GM19193 (cell line): ENCODE data around the gene POLD2.

ENCODE experiments used
- POLR2A ChIP-seq: IDR thresholded peaks from 4 replicates; pipeline ENCODE4 v1.6.1; 2011; ENCODE audit not compliant: insufficient read depth, insufficient read length; ENCODE audit errors: extremely low read depth

The POLD2 gene

DNA sequence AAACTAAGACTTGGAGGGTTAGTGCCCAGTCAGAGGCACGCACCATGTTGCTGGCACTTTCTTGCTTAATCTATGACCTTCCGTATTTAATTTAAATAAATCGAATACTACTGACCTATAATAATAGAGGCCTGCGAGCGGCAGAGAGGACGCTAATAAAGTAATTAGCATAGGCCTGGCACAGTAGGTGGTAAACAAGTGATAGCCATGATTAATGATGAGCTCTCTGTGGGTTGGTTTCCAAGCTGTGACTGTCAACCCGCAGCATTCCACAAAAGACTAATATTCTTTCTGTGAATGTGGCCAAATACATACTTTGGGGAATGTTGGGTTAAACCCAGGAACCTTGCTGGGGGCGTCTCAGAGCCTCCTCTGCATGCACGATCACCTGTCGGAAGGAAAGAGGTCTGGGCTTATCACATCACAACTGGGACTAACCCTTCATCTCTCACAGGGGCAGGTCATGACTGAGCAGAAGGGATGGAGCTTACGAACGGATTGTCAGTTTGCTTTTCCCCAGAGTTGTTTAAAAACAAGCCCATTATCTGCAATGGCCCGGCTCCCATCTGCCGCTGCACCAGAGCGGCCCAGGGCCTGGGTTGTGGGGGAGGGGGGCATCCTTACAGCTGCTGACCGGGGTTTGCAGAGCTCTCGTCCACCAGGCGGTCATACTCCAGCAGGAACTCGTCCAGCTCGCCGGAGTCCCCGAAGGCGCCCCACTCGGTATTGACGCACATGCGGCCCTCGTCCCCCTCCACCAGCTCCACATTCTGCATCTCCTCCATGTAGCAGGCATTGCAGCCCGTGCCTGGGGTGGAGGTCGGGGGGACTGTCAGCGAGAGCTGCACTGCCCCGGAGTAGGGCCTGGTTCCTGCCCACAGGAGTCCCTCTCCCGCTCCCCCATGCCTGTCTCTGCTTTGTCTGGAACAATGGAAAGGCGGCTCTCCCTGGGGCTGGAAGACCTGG is 24.0 kb upstream of the POLD2 start:
- TF ChIP-seq POLR2A, result no peak

DNA sequence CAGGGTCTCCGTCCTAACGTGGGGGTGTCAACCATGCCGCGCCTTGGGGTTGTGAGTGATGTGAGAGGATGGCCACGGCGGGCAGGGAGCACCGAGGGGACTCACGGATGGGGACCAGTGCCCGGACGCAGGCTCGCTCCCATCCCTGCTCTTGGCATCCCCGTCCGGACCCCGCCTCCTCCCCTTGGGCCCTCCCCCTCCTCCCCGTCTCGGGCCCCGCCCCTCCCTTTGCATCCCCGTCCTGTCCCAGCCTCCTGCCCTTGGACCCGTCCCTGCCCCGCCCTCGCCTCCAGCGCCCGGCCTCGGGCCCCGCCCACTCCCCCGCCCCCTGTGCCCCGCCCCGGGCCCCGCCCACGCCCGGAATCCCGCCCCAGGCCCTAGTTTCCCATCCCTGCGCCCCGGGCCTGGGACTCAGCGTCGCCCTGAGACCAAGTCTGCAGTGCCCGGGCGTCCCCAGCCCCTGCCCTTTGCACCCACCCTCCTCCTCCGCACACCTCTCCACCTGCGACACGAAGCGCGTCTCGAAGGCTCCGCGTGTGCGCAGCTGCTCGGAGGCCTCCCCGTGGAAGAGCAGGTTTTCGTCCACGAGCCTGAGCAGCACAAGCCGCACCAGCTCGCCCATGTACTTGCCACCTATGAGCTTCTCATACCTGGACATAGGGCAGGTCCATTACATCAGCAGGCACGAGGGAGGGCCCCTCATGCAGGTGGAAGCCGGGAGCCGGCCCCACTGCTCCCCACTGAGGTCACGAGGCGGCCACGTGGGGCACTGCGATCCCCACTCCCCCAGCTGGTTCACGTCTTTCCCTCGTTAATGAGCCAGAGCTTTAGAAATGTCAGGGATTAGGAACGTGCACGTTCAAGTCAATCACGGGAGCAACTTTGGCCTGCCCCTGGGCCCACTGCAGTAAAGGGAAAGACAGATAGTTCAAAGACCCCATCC is 22.9 kb upstream of the POLD2 start:
- TF ChIP-seq POLR2A, result no peak

DNA sequence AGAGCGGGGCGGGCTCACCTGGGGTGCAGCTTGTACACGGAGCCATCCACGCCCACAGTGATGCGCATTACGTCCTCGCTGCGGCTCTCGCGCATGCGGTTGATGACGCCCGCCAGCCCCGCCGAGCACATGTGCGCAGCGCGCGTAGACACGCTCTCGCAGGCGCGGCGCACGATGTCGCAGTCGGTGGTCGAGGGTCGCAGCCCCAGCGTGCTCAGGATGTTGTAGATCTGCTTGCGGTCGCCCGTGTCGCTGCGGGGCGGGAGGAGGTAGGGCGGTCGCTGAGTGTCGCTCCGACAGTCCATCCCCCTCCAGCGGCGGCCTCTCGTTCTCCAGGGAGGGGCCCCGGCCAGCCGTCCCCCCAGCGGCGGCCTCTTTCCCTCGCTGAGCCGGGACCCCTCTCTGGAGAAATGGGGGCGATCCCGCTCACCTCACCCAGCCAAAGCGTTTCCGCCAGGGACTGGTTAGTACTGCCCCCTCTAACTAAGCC is 22.2 kb upstream of the POLD2 start:
- TF ChIP-seq POLR2A, result no peak

DNA sequence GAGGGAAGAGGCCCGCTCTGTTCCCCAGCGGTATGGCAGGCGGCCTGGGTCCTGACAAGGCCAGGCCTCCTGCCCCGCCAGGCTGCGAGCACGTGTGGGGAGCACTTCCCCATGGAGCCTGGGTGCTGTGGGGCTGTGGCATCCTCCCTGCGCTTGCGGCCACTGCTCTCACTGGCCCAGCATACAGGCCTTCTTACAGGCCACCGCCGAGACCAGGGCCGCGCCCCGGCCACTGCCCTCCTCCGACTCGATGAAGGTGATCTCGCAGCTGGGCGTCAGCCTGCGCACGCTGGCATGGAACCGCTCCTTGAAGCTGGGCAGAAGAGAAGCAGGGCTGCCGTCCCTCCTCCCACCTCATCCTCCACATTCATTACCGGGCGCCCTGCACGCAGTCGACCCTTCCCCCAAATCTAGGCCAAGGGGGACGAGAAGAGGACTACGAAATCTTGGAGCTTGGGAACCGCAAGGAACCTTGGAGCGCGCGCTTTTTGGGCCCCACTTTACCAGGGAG is 21.7 kb upstream of the POLD2 start:
- TF ChIP-seq POLR2A, result no peak

DNA sequence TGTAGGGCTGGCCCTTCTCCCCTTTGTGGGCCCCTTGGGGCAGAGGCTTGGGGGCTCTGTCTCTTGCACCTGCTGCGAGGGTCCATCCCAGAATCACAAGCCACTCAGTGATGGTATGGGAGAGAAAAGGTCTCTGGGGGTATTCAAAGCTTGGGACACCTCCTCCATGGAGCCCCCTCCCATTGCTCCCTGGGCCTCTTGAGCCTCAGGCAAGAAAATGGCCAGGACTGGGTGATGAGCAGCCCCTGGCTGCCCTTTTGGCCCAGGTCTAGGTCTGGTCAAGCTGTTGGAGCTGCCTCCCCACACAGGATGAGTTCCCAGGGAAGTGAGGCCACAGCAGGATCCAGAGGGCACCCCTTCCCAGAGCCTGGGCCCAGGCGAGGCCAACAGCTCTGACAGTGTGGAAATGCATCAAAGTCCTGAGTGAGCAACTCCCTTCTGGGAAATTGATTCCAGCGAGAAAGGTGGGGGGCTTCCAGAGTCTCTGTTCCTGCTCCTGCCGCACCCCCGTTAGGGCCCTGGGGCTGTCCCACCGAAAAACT is 21.1 kb upstream of the POLD2 start:
- no peak for TF ChIP-seq POLR2A

DNA sequence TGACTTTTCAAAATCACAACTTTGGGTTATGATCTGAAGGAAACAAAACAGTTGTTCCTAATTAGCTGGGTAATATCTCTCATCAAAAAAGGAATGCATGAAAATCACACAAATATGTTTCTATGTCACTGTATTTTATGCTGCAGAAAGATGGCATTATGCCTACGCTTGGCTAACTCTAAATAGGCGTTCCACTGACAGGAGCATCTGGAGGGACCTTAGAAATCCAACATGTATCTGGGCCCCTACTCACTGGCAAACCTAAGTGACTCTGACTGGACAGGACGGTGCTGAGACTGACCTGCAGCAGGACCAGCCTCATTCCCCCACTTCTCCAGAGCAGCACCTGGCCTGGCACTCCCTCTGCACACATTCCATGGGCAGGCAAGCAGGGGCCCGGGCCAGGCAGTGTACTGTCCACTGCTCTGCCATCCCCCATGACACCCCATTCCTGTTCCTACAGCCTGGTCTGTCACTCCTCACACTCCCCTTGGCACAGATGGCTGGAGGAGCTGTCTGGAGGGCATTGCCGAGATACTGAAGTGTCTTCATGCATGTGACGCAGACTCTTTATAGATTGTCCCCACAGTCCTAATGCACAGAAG is 20.4 kb upstream of the POLD2 start:
- TF ChIP-seq POLR2A, result no peak

DNA sequence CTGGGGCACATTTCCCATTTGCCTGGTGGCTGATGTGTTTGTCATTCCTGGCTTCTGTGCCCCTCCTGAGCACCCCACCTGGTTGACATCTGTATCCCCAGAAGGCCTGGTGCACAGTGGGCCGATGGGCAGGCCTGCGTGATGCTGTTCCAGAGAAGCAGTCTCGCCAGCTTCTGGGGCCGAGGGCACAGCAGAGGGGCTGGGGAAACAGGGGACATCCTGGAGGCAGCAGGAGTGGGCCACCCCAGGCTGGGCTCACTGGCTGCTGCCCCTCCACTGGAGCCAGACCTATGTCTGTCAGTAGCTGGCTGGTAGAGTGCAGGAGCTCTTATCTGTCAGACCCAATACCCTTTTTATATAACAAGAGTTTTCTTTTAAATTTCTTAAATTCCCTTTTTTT is 18.7 kb upstream of the POLD2 start:
- no peak for TF ChIP-seq POLR2A

DNA sequence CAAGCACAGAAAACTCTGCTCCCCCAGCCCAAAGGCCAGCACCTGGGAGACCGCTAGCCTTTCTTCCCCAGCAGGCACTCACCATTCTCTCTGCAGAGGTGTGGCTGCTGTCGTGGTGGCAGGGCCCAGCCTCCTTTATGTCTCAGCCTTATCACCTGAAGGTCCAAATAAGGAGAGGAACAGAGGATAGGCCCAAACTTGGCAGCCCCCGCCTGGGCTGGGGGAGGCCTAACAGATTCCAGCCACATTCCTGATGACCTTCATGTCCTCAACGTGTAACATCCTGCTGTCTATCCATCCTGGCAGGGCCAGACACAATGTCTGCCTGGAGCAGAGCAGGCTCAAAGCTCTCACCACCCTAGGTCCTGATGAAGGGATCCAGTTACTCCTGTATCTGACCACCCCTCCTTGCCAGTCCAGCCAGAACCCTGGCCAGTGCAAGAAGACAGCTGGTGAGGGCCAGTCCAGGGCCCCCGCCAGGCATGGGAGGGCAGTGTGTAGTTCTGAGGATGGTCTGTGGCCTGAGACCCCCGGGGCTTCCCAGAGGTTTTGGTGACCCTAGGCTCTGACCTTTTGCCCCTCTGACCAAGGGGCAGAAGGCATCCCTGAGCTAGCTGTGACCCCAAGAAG is 18.0 kb upstream of the POLD2 start, which contains the start of gene MYL7:
Gene MYL7 (minus strand): TSS at position 112 of the 630 bp plus-strand sequence. CDS start 27 bp downstream, at position 85.
- no peak for TF ChIP-seq POLR2A

DNA sequence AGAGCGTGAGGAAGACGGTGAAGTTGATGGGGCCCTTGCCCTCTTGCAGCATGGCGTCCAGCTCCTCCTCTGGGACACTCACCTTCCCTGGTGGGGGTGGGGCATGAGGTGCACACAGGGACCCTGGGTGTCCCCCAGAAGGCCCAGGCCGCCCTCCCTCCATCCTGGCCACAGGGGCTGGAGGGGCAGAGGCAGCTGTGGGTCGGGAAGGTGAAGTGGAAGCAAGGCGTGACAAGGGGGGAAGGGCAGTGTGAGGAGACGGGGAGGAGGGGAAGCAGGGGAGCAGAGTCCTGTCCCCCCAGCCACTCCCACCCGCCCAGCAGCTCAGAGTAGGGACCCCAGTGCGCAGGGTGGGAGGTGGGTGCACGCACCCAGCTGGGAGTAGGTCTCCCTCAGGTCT is 17.0 kb upstream of the POLD2 start:
- no peak for TF ChIP-seq POLR2A

DNA sequence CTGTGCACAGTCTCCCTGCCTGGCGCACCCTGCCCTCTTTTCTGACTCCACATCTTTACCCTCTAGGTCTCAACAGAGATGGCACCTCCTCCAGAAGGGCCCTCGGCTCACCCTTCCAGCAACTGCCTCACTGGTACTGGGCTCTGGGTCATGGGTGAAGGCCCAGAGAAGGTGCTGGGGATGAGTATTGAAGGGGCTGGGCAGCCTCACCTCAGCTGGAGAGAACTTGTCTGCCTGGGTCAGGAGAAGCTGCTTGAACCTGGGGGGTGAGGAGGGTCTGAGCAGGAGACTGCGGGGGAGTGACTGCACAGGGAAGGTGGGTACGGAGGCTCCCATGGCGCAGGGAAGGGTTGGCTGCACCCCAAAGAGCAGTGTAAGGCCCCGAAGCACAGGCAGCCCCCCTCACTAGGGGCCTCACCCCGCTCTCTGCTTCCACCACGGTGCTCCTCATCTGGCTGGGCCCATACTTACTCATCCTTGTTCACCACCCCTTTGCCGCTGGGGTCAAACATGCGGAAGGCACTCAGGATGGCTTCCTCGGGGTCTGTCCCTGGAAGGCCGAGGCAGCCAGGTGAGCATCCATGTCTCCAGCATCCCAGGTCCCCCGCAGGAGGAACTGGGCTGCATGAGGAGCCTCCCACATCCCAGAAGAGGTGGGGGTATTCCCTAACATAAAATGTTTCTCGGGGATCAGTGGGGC is 16.1 kb upstream of the POLD2 start:
- no peak for TF ChIP-seq POLR2A

DNA sequence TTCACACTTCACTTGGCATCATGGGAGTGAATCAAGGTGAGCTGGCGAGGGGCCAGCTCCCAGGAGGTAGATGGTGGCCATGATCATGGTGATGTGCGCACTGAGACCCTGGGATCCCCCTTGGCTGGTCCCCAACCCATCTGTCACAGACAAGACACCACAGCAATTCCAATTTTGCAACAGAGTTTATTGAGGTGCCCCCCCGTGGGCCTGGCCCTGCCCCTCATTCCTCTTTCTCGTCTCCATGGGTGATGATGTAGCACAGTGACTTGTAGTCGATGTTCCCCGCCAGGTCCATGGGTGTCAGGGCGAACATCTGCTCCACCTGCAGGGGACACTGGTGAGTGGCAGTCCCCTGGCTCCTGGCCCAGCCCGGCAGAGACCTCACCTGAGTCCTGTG is 15.3 kb upstream of the POLD2 start:
- TF ChIP-seq POLR2A, result no peak

DNA sequence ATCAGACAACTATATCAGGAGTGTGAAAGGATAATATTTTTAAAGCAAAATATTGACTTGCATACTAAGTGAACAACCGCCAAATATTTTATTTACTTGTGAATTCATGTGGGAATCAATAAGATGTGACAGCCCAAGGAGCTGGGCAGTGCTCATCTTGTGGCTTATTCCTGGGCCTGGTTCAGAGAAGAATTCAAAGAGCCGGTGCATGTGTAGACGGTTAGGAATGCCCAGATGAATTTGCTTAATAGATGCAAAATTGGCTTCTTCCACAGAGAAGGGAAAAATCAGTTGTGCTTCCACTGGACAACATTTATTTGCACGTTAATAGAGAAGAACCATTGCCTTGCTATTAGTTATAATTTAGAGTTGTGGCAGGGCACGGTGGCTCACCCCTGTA is 13.4 kb upstream of the POLD2 start:
- TF ChIP-seq POLR2A, result no peak

DNA sequence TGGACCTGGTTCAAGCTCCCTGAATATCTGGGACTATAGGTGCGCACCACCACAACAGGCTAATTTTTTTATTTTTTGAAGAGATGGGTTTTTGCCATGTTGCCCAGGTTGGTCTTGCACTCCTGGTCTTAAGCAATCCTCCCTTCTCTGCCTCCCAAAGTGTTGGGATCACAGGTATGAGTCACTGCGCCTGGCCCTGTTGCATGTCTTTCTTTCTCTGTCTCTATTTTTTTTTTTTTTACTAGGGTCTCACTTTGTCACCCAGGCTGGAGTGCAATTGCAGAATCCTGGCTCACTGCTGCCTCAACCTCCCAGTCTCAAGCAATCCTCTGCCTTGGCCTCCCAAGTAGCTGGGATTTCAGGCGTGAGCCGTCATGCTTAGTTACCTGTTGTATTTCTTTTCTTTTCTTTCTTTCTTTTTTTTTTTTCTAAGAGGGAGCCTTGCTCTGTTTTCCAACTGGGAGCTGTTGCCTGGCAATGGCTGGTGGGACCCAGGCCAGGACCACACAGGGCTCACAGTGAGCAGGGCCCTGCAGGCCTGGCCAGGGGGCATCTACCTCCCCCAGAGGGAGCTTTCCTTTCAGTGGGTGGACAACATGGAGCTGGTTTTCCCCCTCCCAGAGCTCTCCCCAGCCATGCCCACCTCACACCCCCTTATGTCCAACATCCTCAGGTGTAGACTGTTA is 11.7 kb upstream of the POLD2 start:
- TF ChIP-seq POLR2A, result no peak

DNA sequence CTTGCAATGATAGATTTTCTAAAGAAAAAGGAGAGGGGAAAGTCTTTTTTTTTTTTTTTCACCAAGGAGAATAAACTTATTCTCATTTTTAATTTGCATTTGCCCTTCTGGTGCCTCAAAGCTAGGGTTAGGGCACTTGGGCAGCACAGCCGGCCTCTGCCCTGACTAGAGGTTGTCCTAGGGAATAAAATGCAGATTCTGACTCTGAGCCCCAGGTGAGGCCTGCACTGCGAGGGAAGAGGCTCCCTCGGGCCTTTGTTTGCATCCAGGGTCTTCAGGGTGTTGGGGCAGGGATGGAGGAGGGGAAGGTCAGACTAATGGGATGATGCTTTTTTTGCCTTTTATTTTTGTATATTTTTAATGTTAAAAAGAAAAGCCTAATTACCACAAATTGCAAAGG is 9.9 kb upstream of the POLD2 start:
- no peak for TF ChIP-seq POLR2A
